IPS DF 6.9 (cell line): ENCODE data around the gene TRPM1.

Experiments used
- DNase-seq: peaks from one replicate; pipeline ENCODE4 v3.0.0-alpha.2; 2013; ENCODE audit warnings: low read depth, low spot score
- H3K27ac ChIP-seq: one replicate; pipeline ENCODE4 v1.5.1; 2013; ENCODE audit warnings: low read length, control low read depth
- H3K27me3 ChIP-seq: 2 replicates; pipeline ENCODE4 v1.6.1; 2013; ENCODE audit warnings: mild to moderate bottlenecking, low read length; ENCODE audit not compliant: control insufficient read depth, insufficient read depth
- H3K36me3 ChIP-seq: 2 replicates; pipeline ENCODE4 v1.6.1; 2013; ENCODE audit warnings: low read length; ENCODE audit not compliant: control insufficient read depth, insufficient read depth
- H3K4me1 ChIP-seq: 2 replicates; pipeline ENCODE4 v1.6.1; 2013; ENCODE audit warnings: low read length; ENCODE audit not compliant: control insufficient read depth, insufficient read depth
- H3K4me3 ChIP-seq: 2 replicates; pipeline ENCODE4 v1.5.1; 2013; ENCODE audit warnings: mild to moderate bottlenecking, low read length
- H3K9me3 ChIP-seq: 2 replicates; pipeline ENCODE4 v1.6.1; 2013; ENCODE audit warnings: low read length, inconsistent platforms; ENCODE audit not compliant: control insufficient read depth, insufficient read depth
- WGBS: extraction: QIAGEN DNeasy Blood & Tissue Kit; methylation state at CpG from one replicate; pipeline ENCODE4 v1.1.7; 2013; ENCODE audit warnings: mixed read lengths, missing lambda C conversion rate; ENCODE audit not compliant: insufficient read length, insufficient coverage; 5-methylcytosine and 5-hydroxymethylcytosine counted together

The TRPM1 gene

GRCh38 chr15:31021067-31021665 lies 80.4 kb downstream of the TRPM1 start:
- no CpG with 5 or more reads among the region's 5 CpGs for WGBS
- DNase-seq: no peak

GRCh38 chr15:31020542-31020941 lies 81.0 kb downstream of the TRPM1 start:
- no CpG with 5 or more reads among the region's 5 CpGs for WGBS
- Histone ChIP-seq H3K4me3 (no peak overlapping the region), H3K9me3 (no peaks in the 10 kb centered on the region), H3K27me3 (no peaks in the 10 kb centered on the region), H3K27ac (no peak overlapping the region), H3K4me1 (peaks cover 7% of the 10 kb centered on the region), H3K36me3 (no peaks in the 10 kb centered on the region)
- no peak for DNase-seq

More at GRCh38 chr15:31021067-31021665, 80.4 kb downstream of the TRPM1 start:
- H3K4me3 ChIP-seq: no peak overlapping the region
- H3K27me3 ChIP-seq: no peaks in the 10 kb centered on the region
- H3K4me1 ChIP-seq: peaks cover 9% of the 10 kb centered on the region
- H3K27ac ChIP-seq: no peak overlapping the region
- no peaks in the 10 kb centered on the region for H3K36me3 ChIP-seq
- H3K9me3 ChIP-seq: no peaks in the 10 kb centered on the region

GRCh38 chr15:31019986-31020385 lies 81.5 kb downstream of the TRPM1 start:
- DNase-seq: no peak
- no CpG with 5 or more reads among the region's 3 CpGs for WGBS
- H3K36me3 ChIP-seq: no peaks in the 10 kb centered on the region
- peaks cover 4% of the 10 kb centered on the region; the same call in 1 of the 2 replicates for H3K4me1 ChIP-seq
- no peaks in the 10 kb centered on the region for H3K27me3 ChIP-seq
- no peak overlapping the region for H3K27ac ChIP-seq
- no peaks in the 10 kb centered on the region for H3K9me3 ChIP-seq
- H3K4me3 ChIP-seq: no peak overlapping the region

- Histone ChIP-seq H3K4me3 (no peak overlapping the region), H3K9me3 (no peaks in the 10 kb centered on the region; the same call in 1 of the 2 replicates), H3K4me1 (peaks cover 4% of the 10 kb centered on the region; the same call in 1 of the 2 replicates), H3K27me3 (no peaks in the 10 kb centered on the region), H3K36me3 (no peaks in the 10 kb centered on the region), H3K27ac (no peak overlapping the region)
- DNase-seq: no peak
- no CpG with 5 or more reads among the region's 1 CpG for WGBS
Observed at GRCh38 chr15:31017311-31017710, 84.2 kb downstream of the TRPM1 start.

- H3K4me3 ChIP-seq: no peak overlapping the region
- H3K27me3 ChIP-seq: no peaks in the 10 kb centered on the region
- H3K4me1 ChIP-seq: peaks cover 4% of the 10 kb centered on the region; the same call in 1 of the 2 replicates
- WGBS: no CpG with 5 or more reads among the region's 3 CpGs
- H3K36me3 ChIP-seq: no peaks in the 10 kb centered on the region
- no peaks in the 10 kb centered on the region; the same call in 1 of the 2 replicates for H3K9me3 ChIP-seq
- no peak for DNase-seq
- H3K27ac ChIP-seq: no peak overlapping the region
Observed at GRCh38 chr15:31016446-31016915, 85.0 kb downstream of the TRPM1 start.

GRCh38 chr15:31014608-31014925 lies 87.0 kb downstream of the TRPM1 start:
- peaks cover 4% of the 10 kb centered on the region; the same call in 1 of the 2 replicates for H3K4me1 ChIP-seq
- H3K27ac ChIP-seq: no peak overlapping the region
- no peaks in the 10 kb centered on the region; the same call in 1 of the 2 replicates for H3K9me3 ChIP-seq
- WGBS: no CpG with 5 or more reads among the region's 2 CpGs
- DNase-seq: no peak
- H3K4me3 ChIP-seq: no peak overlapping the region
- no peaks in the 10 kb centered on the region for H3K36me3 ChIP-seq
- H3K27me3 ChIP-seq: no peaks in the 10 kb centered on the region

GRCh38 chr15:31013863-31014607 lies 87.5 kb downstream of the TRPM1 start:
- no peak overlapping the region for H3K27ac ChIP-seq
- peaks cover 4% of the 10 kb centered on the region; the same call in 1 of the 2 replicates for H3K4me1 ChIP-seq
- DNase-seq: no peak
- H3K4me3 ChIP-seq: no peak overlapping the region
- WGBS: no CpG with 5 or more reads among the region's 2 CpGs
- H3K9me3 ChIP-seq: no peaks in the 10 kb centered on the region; the same call in 1 of the 2 replicates
- H3K27me3 ChIP-seq: no peaks in the 10 kb centered on the region
- H3K36me3 ChIP-seq: no peaks in the 10 kb centered on the region

GRCh38 chr15:31012455-31012854 lies 89.1 kb downstream of the TRPM1 start:
- no peak overlapping the region for H3K27ac ChIP-seq
- DNase-seq: no peak
- H3K36me3 ChIP-seq: no peaks in the 10 kb centered on the region
- no peaks in the 10 kb centered on the region for H3K27me3 ChIP-seq
- no CpG with 5 or more reads among the region's 2 CpGs for WGBS
- H3K4me3 ChIP-seq: no peak overlapping the region
- H3K9me3 ChIP-seq: no peaks in the 10 kb centered on the region; the same call in 1 of the 2 replicates
- peaks cover 4% of the 10 kb centered on the region; the same call in 1 of the 2 replicates for H3K4me1 ChIP-seq

- no peaks in the 10 kb centered on the region for H3K27me3 ChIP-seq
- no peak overlapping the region for H3K27ac ChIP-seq
- DNase-seq: no peak
- peaks cover 4% of the 10 kb centered on the region; the same call in 1 of the 2 replicates for H3K4me1 ChIP-seq
- no CpG with 5 or more reads among the region's 1 CpG for WGBS
- no peaks in the 10 kb centered on the region; the same call in 1 of the 2 replicates for H3K9me3 ChIP-seq
- no peaks in the 10 kb centered on the region for H3K36me3 ChIP-seq
- no peak overlapping the region for H3K4me3 ChIP-seq
Observed at GRCh38 chr15:31010036-31010435, 91.5 kb downstream of the TRPM1 start.

GRCh38 chr15:31005660-31006059 lies 95.9 kb downstream of the TRPM1 start:
- Histone ChIP-seq H3K4me1 (no peaks in the 10 kb centered on the region), H3K36me3 (no peaks in the 10 kb centered on the region), H3K9me3 (no peaks in the 10 kb centered on the region), H3K4me3 (no peak overlapping the region), H3K27ac (no peak overlapping the region), H3K27me3 (no peaks in the 10 kb centered on the region)
- no peak for DNase-seq
- 100% methylated on average over 2 of the region's 2 CpGs for WGBS
